ENCODE data around the gene DGAT2. TPM values are rescaled to one million over a fixed set of nuclear protein-coding genes. Genes with fewer than 3 reads are reported as not detected.

DGAT2 gene
- total RNA-seq, 4 donors from 2014 or later = 2.4 to 7.7 (median 4.5) TPM

- DNase-seq = peak in 2 of 3 donors; percentile 74 to 92
- H3K4me3 ChIP-seq = no peak overlapping the region
- no peaks in the 10 kb centered on the region for H3K27me3 ChIP-seq
- H3K27ac ChIP-seq = no peak overlapping the region
- TF ChIP-seq, protein P1, sequence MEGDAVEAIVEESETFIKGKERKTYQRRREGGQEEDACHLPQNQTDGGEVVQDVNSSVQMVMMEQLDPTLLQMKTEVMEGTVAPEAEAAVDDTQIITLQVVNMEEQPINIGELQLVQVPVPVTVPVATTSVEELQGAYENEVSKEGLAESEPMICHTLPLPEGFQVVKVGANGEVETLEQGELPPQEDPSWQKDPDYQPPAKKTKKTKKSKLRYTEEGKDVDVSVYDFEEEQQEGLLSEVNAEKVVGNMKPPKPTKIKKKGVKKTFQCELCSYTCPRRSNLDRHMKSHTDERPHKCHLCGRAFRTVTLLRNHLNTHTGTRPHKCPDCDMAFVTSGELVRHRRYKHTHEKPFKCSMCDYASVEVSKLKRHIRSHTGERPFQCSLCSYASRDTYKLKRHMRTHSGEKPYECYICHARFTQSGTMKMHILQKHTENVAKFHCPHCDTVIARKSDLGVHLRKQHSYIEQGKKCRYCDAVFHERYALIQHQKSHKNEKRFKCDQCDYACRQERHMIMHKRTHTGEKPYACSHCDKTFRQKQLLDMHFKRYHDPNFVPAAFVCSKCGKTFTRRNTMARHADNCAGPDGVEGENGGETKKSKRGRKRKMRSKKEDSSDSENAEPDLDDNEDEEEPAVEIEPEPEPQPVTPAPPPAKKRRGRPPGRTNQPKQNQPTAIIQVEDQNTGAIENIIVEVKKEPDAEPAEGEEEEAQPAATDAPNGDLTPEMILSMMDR (IDR thresholded peaks at IDR 0.05) = peak; percentile 81 to 91 (median 88)
- TF ChIP-seq POLR2A (IDR thresholded peaks at IDR 0.05) = no peak
- no peaks in the 10 kb centered on the region for H3K4me1 ChIP-seq
- no peaks in the 10 kb centered on the region for H3K36me3 ChIP-seq
- no peaks in the 10 kb centered on the region for H3K9me3 ChIP-seq
These were observed 34.6 kb downstream of the DGAT2 start for GRCh38 chr11:75802913-75803820.

DNA sequence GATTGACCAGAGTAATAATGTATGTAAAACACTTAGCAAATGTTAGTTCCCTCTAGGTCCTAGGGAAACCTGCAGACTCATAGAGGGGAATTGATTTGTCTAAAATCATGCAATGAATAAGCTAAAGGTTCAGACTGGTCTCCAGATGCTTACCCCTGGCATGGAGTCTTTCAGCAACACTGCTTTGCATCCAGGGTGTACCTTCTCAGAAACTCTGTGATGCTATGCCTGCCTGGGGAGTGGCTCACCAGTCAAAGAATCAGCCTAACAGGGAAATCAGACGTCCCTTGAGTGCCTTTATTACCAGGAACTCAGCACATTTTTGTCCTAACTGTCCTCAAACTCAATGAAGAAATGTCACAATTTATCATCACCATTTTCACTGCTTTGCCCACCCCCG, 40.5 kb downstream of the DGAT2 start:
- no peak for TF ChIP-seq POLR2A (IDR thresholded peaks at IDR 0.05)
- TF ChIP-seq, protein P1 (IDR thresholded peaks at IDR 0.05) = no peak
- peak in 1 of 3 donors; percentile 3 for DNase-seq
- no peak overlapping the region for H3K4me3 ChIP-seq
- H3K36me3 ChIP-seq = no peaks in the 10 kb centered on the region
- H3K9me3 ChIP-seq = no peaks in the 10 kb centered on the region
- no peak overlapping the region for H3K27ac ChIP-seq
- H3K4me1 ChIP-seq = peaks cover 0 to 2% (median 0%) of the 10 kb centered on the region in 4 donors
- H3K27me3 ChIP-seq = no peaks in the 10 kb centered on the region

GRCh38 chr11:75809991-75810390, 41.4 kb downstream of the DGAT2 start:
- Histone ChIP-seq H3K36me3 (no peaks in the 10 kb centered on the region), H3K4me1 (peaks cover 0 to 4% (median 0%) of the 10 kb centered on the region in 4 donors), H3K9me3 (no peaks in the 10 kb centered on the region), H3K27ac (no peak overlapping the region), H3K4me3 (no peak overlapping the region), H3K27me3 (no peaks in the 10 kb centered on the region)
- TF ChIP-seq, protein P1 (IDR thresholded peaks at IDR 0.05) = no peak
- no peak for TF ChIP-seq POLR2A (IDR thresholded peaks at IDR 0.05)
- peak in 1 of 3 donors; percentile 38 for DNase-seq

GRCh38 chr11:75810637-75811390, 42.2 kb downstream of the DGAT2 start:
- Histone ChIP-seq H3K9me3 (no peaks in the 10 kb centered on the region), H3K4me3 (no peak overlapping the region), H3K27me3 (no peaks in the 10 kb centered on the region), H3K4me1 (peaks cover 0 to 4% (median 0%) of the 10 kb centered on the region in 4 donors), H3K27ac (peak overlapping the region in 1 of 4 donors; percentile 20), H3K36me3 (no peaks in the 10 kb centered on the region)
- TF ChIP-seq POLR2A (IDR thresholded peaks at IDR 0.05) = no peak
- DNase-seq = peak in 1 of 3 donors; percentile 40

- Histone ChIP-seq H3K4me3 (no peak overlapping the region), H3K27me3 (no peaks in the 10 kb centered on the region), H3K4me1 (peaks cover 0 to 5% (median 3%) of the 10 kb centered on the region in 4 donors), H3K9me3 (no peaks in the 10 kb centered on the region), H3K27ac (no peak overlapping the region), H3K36me3 (no peaks in the 10 kb centered on the region)
- TF ChIP-seq POLR2A (IDR thresholded peaks at IDR 0.05) = no peak
- TF ChIP-seq, protein P1 (IDR thresholded peaks at IDR 0.05) = no peak
- peak in 1 of 3 donors; percentile 2 for DNase-seq
These were observed 42.9 kb downstream of the DGAT2 start for GRCh38 chr11:75811485-75811884.

Data from Peyer's patch (tissue), 4 donors.